NCI-H510A treated with DMSO at 0.1 percent for 48 hours (cell line): ENCODE measurements around the gene DNAH17.

Source experiments
- DNase-seq: peaks from one replicate; lab custom pipeline; 2025; lab: John Stamatoyannopoulos, UW

DNAH17 gene

GRCh38 chr17:78495634-78496033 is 81.6 kb downstream of the DNAH17 start:
- DNase-seq: no peak

DNA sequence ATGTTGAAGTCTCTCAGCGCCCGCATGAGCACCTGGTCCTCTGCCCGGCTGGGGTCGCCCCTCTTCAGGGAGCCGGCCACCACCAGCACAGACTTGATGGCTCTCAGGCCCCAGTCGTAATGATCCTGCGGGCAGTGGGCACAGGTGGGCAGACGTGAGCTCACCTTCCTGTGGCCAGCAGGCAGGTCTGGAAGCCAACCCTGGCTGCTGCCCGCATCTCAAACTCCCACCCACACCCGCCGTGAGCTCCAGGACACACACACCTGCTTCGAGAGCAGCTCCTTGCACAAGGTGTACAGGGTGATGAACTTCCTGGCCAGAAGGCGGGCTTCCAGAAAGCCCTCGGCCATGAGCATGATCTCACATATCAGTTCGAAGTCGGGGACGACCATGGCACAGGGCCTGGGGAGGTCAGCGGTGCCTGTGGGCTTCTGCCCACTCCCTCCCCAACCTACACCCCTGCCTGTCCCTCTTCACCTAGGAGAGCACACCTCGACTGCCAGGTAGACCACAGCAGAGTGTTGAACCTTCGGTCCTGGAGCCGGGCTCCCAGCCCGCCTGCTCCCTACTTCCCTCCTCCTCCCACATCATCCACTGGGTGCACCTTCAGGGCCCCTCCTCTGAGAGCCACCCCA is 82.4 kb downstream of the DNAH17 start:
- no peak for DNase-seq

DNA sequence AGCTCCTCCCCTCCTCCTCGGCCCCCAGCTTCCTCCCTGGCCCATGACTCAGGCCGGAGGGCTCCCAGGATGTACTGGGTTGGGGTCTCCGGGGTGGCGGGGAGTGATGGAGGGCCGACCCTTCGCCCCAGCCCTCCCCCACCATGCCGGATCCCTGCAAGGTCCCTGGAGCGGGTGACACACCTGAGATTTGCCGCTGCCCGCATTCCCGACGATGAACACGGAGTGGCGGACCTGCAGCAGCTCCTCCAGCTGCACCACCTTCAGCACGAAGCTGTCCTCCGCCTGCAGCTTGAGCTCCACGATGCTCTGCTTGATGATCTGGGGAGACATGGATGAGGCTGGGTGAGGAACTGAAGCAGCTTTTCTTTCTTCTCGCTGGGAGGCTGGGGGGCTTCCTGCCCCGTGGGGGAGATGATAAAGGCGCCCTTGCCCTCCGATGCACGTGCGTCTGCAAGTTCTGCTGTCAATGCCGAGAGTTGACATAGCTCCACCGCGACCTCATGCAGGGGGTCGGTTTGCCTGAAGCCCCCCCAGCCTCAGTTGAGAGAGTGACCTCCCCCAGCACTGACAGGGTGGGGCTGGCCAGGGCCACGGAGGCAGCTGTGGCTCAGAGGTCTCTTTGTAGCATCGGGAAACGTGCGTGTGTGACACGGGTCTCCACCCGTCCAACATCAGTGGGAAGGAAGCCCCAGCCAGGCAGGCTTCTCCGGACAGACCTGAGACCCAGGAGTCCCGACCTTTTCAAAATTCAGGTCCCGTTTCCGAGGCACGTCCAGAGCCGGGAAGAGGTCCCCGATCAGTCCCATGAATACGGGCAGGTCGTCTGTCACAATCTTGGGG is 83.1 kb downstream of the DNAH17 start:
- DNase-seq: no peak

- no peak for DNase-seq
Measured at GRCh38 chr17:78493450-78493849, 83.7 kb downstream of the DNAH17 start.

DNA sequence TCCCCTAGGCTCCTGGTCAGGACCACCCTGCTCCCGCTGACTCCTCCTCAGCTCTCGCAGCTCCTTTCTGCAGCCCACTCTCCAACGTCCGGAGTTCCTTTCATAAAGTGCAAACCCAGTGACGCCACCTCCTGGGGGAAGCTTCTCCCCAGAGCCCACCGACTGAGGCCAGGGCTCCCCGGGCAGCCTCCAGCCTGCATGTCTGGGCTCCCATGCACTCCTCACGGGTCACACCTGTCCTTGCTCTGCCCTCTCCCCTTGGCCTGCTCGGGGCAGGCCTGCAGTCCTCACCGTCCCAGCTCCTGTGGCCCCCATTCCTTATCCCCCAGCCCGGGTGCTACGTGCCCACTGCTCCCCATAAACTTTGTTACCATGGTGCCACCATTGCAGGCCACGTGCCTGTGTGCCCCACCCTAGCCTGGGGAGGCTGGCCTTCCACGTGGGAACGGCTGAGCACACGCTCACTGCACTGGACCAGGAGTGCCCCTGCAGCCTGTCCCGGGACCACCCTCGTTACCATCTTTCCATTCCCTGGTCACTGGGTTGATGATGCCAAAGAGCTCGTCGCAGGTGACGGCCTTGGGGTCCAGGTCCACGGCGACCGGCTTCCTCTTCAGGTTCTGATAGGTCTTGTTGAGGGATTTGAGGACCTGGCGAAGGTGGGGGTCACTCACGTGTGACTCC is 84.9 kb downstream of the DNAH17 start:
- DNase-seq: no peak

DNA sequence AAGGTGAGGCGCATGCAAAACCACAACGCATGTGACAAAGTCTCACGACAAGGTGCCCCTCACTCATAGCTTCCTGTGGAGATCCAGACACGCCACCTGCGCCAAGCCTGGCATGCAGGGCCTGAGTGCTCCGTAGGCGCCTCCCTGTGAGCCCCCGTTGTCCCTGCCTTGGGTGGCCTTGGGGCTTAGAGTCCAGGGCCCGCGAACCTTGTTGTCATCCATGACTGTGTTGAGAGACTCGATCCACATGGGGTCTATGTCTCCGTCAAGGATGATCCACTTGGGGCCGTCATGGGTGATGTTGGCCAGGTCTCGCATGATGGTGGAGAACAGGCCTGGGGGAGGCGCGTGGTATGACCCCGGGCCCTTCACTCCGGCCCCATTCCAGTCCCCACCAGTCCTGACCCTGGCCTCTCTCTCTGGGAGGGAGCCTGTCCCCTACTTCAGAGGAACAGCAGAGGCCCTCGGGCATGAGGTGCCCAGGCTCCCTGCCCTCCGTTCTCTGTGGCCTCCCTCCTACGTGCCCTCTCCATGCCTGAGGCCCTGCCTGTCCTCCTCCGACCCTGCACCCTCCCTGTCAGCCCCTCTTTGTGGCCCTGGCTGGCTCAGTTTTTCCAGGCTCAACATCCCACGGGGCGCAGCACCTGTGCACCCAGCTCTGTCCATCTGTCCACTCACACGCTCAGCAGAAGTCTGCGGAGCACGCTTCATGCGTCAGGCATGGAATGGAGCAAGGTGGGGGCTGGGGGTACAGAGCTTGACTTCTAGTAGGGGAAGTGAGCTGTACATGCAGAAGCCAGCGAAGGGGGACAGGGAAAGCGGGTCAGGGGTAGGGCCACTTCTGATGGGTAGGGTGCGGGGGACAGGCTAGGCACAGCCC is 85.7 kb downstream of the DNAH17 start:
- DNase-seq: no peak

GRCh38 chr17:78490673-78491072 is 86.5 kb downstream of the DNAH17 start:
- DNase-seq: no peak

DNA sequence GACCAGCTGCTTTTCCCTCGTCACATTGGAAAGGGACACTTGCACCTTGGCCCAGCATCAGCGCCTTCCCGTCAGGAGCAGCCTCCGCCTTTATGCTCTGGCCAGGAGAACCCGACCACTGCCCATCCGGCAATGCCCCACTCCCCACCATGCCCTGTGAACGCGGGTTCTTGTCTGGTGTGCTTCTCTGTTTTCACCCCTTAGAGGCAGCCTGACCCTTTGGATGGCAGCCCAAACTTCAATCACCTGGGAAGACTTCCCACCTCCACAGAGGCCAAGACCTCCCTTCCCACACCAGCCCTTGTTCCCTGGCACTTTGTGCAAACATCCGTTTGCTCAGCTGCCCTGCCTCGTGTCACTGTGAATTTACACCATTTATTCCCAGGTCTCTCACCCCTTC is 87.0 kb downstream of the DNAH17 start:
- no peak for DNase-seq

- no peak for DNase-seq
Measured at GRCh38 chr17:78488867-78489634, 88.1 kb downstream of the DNAH17 start.

DNA sequence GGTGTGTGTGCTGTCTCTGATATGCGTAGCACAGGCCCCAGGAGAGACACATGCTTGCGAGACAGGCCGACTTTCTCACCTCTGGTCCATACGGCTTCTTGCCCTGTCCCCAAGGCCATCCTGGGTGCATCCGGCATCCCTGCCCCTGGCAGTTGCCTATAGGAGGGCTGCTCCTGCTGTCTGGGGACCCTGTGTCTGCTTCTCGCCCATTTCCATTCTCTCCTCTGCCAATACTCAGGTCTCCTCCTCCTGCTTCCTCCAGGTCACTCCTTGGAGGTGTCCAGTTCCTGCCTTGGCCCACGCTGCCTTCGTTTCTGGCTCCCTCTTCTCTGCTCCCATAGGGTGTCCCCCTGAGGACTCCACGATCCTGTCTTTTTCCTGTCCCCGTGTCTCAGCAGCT is 89.0 kb downstream of the DNAH17 start:
- no peak for DNase-seq

DNA sequence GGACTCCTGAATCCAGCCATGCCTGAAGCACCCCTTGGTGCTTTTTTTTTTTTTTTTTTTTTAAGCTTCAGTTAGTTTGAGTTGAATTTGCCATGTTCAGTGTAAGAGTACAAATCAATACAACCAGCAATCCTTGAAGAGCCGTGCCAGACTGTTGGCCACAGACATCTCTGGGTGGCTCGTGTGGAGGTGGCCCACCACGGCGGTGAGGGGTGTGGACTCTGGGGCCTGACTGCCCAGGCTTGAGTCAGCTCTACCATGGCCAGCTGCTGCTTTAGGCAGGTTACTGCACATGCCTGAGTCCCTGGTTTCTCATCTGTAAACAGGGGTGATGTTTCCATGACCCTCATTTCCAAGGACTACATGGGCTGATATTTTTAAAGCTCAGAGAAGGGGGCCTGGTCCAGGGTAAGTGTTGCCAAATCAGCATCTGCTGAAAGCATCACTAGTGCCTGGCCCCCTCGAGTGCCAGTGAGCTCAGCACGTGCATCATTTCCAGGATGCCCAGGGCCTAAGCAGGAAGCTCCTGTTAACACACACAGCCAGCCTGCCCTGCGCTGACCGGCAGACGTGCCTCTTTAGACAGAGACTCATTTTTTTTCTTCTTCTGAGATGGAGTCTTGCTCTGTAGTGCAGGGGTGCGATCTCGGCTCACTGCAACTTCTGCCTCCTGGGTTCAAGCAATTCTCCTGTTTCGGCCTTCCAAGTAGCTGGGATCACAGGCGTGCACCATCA is 90.1 kb downstream of the DNAH17 start:
- no peak for DNase-seq

DNA sequence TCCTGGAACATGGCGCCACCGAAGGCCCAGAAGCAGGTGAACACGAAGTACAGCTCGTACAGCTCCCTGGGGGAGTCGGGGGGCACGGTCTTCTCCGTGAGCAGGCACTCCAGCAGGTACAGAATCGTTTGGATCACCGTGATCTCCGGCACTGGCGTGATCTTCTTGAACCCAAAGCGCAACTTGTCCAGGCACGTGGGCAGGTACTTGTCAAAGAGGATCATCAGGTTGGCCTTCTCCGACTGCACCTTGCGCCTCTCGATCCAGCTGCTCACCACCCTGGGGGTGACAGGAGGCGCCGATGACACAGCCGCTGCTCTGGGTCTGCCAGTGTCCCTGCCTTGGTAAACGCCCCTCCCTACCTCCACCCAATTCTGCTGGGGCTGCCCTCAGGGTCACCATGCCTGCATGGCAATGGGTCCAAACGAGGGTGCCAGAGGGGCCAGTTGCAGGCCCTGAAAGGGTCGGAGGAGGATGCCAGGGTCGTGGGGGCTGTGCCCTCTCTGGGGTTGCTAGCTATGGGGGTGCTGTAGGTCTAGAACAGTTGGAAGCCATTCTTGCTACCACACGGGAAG is 90.9 kb downstream of the DNAH17 start:
- no peak for DNase-seq

DNA sequence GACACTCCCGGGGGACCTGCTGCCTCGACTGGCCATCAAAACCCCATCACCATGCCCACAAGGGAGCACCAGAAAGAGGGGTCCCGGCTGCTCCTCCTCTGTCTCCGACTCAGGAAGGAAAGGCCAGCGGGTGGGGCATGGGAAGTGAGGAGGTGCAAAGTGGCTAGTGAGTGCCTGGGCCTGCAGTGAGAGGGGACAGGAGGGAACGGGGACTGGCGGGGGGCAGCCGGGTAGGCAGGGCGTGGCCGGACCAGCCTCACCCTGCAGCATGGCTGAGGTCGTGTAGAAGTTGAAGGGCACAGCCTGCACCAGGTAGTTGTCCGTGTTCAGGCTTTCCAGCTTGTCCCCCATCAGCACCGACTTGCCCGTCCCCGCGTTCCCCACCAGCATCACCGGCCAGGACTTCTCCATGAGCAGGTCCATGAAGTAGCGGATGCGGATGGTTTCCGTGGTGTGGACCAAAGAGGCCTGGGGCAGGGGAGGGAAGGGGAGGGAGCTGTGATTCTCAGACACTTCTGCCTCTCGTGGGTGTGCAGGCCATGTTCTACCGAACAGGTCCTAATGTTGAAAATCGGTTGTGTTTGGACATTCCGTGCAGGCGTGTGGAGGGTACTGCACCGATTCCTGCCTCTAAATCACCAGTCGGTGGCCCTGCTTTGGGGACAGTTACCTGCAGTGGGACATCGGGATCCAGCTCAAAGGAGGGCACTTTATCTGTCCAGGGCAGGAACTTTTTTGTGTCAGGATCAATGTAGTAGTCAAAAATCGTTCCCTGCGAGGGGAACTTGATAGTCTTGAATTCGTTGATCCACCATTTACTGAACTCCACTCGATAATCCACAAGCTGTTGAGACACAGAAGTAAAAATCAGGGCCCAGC is 91.7 kb downstream of the DNAH17 start:
- no peak for DNase-seq

DNA sequence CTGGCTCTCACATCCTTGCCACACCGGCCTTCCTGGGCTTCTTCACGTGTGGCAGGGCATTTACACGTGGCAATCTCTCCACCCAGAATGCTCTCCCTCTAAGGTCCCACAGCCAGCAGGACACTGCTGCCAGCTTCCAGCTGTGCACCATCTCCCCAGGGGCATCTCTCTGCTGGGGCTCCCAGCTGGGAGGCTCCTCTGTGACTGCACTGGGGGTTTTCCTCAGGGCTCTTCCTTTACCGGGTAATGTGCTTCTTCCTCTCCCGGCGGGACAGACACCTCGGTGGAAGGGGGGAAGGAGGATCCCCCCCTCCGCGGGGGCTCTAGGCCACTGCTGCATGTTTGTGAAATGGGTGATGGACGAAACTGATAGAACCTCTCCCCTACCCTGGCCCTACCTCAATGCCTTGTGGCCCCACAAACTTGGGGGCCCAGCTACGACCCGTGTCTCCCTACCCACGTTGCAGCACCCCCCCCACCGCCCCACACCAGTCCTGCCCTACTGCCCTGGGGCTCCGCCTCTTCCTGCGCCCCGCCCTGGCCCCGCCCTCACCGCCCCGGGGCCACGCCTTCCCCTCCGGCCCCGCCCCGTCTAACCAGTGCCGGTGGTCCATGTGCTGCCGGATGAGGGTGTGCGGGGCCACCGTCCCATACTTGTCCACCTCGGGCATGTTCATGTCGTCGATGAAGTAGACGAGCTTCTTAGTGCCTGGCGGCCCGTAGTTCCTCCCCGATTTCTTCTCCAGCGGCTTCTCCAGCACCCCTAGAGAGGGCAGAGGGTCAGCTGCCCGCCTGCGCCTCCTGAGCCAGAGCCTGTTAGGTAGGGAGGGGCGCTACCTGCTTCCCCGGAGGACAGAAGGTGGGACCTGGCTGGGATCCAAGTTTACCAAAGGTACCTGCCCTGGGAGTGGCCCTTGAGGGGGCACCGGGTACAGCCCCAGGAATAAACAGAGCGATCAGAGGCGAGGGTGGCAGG is 92.6 kb downstream of the DNAH17 start:
- DNase-seq: no peak

DNA sequence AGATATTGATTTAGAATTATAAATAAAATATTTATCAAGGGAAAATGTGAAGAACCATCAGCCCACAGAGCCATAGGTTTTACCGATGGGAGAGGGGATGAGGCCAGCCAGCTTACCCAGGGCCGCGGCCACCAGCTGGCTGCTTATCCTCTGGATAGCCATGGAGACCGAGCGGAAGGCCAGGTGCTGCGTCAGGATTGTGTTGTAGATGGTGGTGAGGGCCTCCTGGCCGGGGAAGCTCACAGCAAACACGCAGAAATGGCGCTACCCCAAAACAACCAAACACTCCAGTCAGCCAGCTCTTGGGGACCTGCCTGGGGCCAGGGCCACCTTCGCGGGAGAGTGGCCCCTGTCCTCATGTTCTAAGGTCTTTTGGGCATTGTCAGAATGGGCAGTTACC is 97.8 kb downstream of the DNAH17 start:
- no peak for DNase-seq

DNA sequence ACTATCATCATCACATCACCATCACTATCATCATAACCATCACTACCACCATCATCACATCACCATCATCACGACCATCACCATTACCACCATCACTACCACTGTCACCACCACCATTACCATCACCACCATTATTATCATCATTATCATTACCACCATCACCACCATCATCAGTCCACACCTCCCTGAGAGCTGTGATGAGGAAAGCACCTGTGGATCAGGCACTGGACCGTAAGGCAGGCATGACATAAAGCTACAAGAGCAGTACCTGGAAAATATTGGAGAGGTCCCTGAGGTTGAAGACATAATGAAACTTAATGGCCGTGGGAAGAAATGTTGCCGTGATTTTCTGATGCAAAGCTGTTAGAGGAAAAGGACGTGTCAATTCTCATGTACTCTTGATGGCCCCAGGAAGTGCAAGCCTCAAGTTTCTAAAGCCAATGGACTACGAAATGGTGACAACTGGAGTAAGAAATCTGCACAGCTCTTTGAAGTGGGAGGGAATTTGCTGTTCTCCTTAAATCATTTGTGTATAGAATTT is 98.4 kb downstream of the DNAH17 start:
- no peak for DNase-seq

DNA sequence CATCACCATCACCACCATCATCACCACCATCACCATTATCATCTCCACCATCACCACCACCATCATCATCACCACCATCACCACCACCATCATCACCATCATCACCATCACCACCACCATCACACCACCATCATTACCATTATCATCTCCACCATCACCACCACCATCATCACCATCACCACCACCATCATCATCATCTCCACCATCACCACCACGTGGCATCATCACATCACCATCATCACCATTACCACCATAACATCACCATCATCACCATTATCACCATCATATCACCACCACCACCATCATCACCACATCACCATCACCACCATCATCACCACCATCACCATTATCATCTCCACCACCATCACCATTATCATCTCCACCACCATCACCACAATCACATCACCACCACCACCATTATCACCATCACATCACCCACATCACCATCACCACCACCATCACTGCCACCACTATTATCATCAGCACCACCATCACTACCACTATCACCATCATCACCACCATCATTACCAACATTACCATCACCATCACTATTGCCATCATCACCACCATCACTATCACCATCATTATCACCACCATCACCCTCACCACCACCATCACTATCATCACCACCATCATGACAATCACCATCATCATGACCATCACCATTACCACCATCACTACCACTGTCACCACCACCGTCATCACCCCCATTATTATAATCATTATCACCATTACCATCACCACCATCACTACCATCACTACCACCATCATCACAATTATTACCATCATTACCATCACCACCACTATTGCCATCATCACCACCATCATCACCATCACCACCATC is 99.1 kb downstream of the DNAH17 start:
- no peak for DNase-seq
